Esophagus muscularis mucosa (tissue), 4 donors: ENCODE results near the gene HEATR5A.

ENCODE experiments used
- CTCF ChIP-seq, 3 experiments: fragments of 200-600 bp in 2 of 3; fragments of 450-650 bp in 1 of 3; sonication (generic) in 2 of 3; IDR thresholded peaks; one replicate each; pipeline ENCODE4 v1.5.1; 2017 to 2019; ENCODE audit warnings: antibody characterized with exemption in 3 of 3, mild to moderate bottlenecking in 2 of 3, moderate library complexity in 1 of 3
- EP300 ChIP-seq: sonication (generic); formaldehyde crosslinking; IDR thresholded peaks from one replicate; pipeline ENCODE4 v1.6.1; 2017; ENCODE audit warnings: antibody characterized with exemption
- POLR2A ChIP-seq: fragments of 450-650 bp; IDR thresholded peaks from one replicate; pipeline ENCODE4 v1.6.1; 2017; ENCODE audit warnings: antibody characterized with exemption, moderate library complexity, mild to moderate bottlenecking, low read depth
- POLR2AphosphoS5 ChIP-seq, 2 donors: sonication (generic); formaldehyde crosslinking; IDR thresholded peaks; one replicate each; pipeline ENCODE4 v1.6.1; 2017; ENCODE audit warnings: antibody characterized with exemption in 2 of 2

- TF ChIP-seq POLR2A (no peak), CTCF (IDR thresholded peaks at IDR 0.05) (no peak), POLR2AphosphoS5 (IDR thresholded peaks at IDR 0.05) (no peak), EP300 (no peak)
These were observed 6.3 kb upstream of the HEATR5A start for GRCh38 chr14:31426663-31427062.
